Gastroesophageal sphincter (tissue), 4 donors: ENCODE measurements around the gene PTX3. TPM values are rescaled to one million over a fixed set of nuclear protein-coding genes. Genes with fewer than 3 reads are reported as not detected.

Experiments used
- ATAC-seq: fragments of 150-250 bp; one replicate; pipeline ENCODE4 v1.9.1; 2016; ENCODE audit warnings: mild to moderate bottlenecking, moderate library complexity
- H3K27ac ChIP-seq, 4 donors: fragments of 200-600 bp; sonication (generic) in 3 of 4; 1 replicate in 3 of 4; 2 replicates in 1 of 4; pipeline ENCODE4 v1.5.1; 2016 to 2019
- H3K27me3 ChIP-seq: fragments of 200-600 bp; sonication (generic); one replicate; pipeline ENCODE4 v1.5.1; 2019
- H3K36me3 ChIP-seq, 2 donors: fragments of 200-600 bp; sonication (generic); one replicate each; pipeline ENCODE4 v1.5.1; 2019; ENCODE audit warnings: control low read depth in 1 of 2
- H3K4me1 ChIP-seq, 3 donors: fragments of 200-600 bp; sonication (generic); 1 replicate in 2 of 3; 2 replicates in 1 of 3; pipeline ENCODE4 v1.5.1; 2016 to 2019; ENCODE audit warnings: control low read depth in 2 of 3
- H3K4me3 ChIP-seq, 2 donors: fragments of 200-600 bp; sonication (generic); one replicate each; pipeline ENCODE4 v1.5.1; 2019; ENCODE audit warnings: mild to moderate bottlenecking in 1 of 2, moderate library complexity in 1 of 2
- H3K9me3 ChIP-seq, 3 donors: fragments of 200-600 bp; sonication (generic); one replicate each; pipeline ENCODE4 v1.5.1; 2017 to 2019; ENCODE audit warnings: control low read depth in 2 of 3
- CTCF ChIP-seq, 4 experiments: fragments of 200-600 bp in 2 of 4; fragments of 450-650 bp in 2 of 4; sonication (generic) in 1 of 4; IDR thresholded peaks; one replicate each; pipeline ENCODE4 v1.5.1; 2017 to 2019; ENCODE audit warnings: antibody characterized with exemption in 4 of 4, mild to moderate bottlenecking in 2 of 4, moderate library complexity in 2 of 4
- EP300 ChIP-seq: sonication (generic); formaldehyde crosslinking; IDR thresholded peaks from one replicate; pipeline ENCODE4 v1.6.1; 2017; ENCODE audit warnings: antibody characterized with exemption, mild to moderate bottlenecking
- POLR2A ChIP-seq, 2 donors: fragments of 450-650 bp; IDR thresholded peaks; one replicate each; pipeline ENCODE4 v1.6.1; 2017; ENCODE audit warnings: antibody characterized with exemption in 2 of 2, mild to moderate bottlenecking in 2 of 2, moderate library complexity in 1 of 2
- POLR2AphosphoS5 ChIP-seq: sonication (generic); formaldehyde crosslinking; IDR thresholded peaks from one replicate; pipeline ENCODE4 v1.6.1; 2017; ENCODE audit warnings: antibody characterized with exemption
- WGBS, 2 donors: methylation state at CpG; one replicate each; pipeline ENCODE4 v1.1.5; 2018; ENCODE audit warnings: low coverage in 1 of 2; 5-methylcytosine and 5-hydroxymethylcytosine counted together
- total RNA-seq, 4 donors: library from RNA; depleted of rRNA; stranded (reverse); fragments of >200 nt; gene quantifications; one replicate each; pipeline ENCODE4 v1.1.0, GENCODE V29; 2016

Gene PTX3
- total RNA-seq, 4 donors from 2014 or later, result 2.0 to 140 (median 5.7) TPM

GRCh38 chr3:157459706-157460105 lies 23.1 kb downstream of the PTX3 start:
- Histone ChIP-seq H3K9me3 (no peaks in the 10 kb centered on the region), H3K4me3 (no peak overlapping the region), H3K36me3 (no peaks in the 10 kb centered on the region), H3K27ac (no peak overlapping the region), H3K4me1 (no peaks in the 10 kb centered on the region), H3K27me3 (no peaks in the 10 kb centered on the region)
- 40 to 67% methylated on average over 2 of the region's 2 CpGs for WGBS, 2 donors
- ATAC-seq, result no peak
- TF ChIP-seq POLR2AphosphoS5, result no peak
- TF ChIP-seq EP300, result no peak
- TF ChIP-seq POLR2A (IDR thresholded peaks at IDR 0.05), result no peak
- no peak for TF ChIP-seq CTCF (IDR thresholded peaks at IDR 0.05)

- Histone ChIP-seq H3K9me3 (no peaks in the 10 kb centered on the region), H3K36me3 (no peaks in the 10 kb centered on the region), H3K27me3 (no peaks in the 10 kb centered on the region), H3K27ac (no peak overlapping the region), H3K4me1 (no peaks in the 10 kb centered on the region), H3K4me3 (no peak overlapping the region)
- WGBS, 2 donors, result 55 to 69% methylated on average over 2 of the region's 2 CpGs
- TF ChIP-seq CTCF (IDR thresholded peaks at IDR 0.05), result no peak
- no peak for TF ChIP-seq POLR2AphosphoS5
- no peak for TF ChIP-seq POLR2A (IDR thresholded peaks at IDR 0.05)
- TF ChIP-seq EP300, result no peak
- no peak for ATAC-seq
Measured at GRCh38 chr3:157460253-157460652, 23.6 kb downstream of the PTX3 start.

GRCh38 chr3:157463816-157464215 lies 27.2 kb downstream of the PTX3 start:
- Histone ChIP-seq H3K9me3 (no peaks in the 10 kb centered on the region), H3K4me1 (no peaks in the 10 kb centered on the region), H3K27me3 (no peaks in the 10 kb centered on the region), H3K4me3 (no peak overlapping the region), H3K27ac (no peak overlapping the region), H3K36me3 (no peaks in the 10 kb centered on the region)
- 89 to 91% methylated on average over 1 of the region's 1 CpG for WGBS, 2 donors
- TF ChIP-seq CTCF (IDR thresholded peaks at IDR 0.05), result no peak
- TF ChIP-seq POLR2A (IDR thresholded peaks at IDR 0.05), result no peak
- no peak for TF ChIP-seq POLR2AphosphoS5
- no peak for TF ChIP-seq EP300
- no peak for ATAC-seq

- Histone ChIP-seq H3K27ac (no peak overlapping the region), H3K4me3 (no peak overlapping the region), H3K27me3 (no peaks in the 10 kb centered on the region), H3K9me3 (no peaks in the 10 kb centered on the region), H3K36me3 (no peaks in the 10 kb centered on the region), H3K4me1 (no peaks in the 10 kb centered on the region)
- WGBS, 2 donors, result 44 to 58% methylated on average over 3 of the region's 3 CpGs
- no peak for ATAC-seq
- TF ChIP-seq POLR2A (IDR thresholded peaks at IDR 0.05) (no peak), EP300 (no peak), CTCF (IDR thresholded peaks at IDR 0.05) (no peak), POLR2AphosphoS5 (no peak)
Measured at GRCh38 chr3:157464321-157464720, 27.7 kb downstream of the PTX3 start.

GRCh38 chr3:157465741-157466140 lies 29.1 kb downstream of the PTX3 start:
- no peak for TF ChIP-seq CTCF (IDR thresholded peaks at IDR 0.05)
- no peak for TF ChIP-seq POLR2AphosphoS5
- no peak for TF ChIP-seq EP300
- TF ChIP-seq POLR2A (IDR thresholded peaks at IDR 0.05), result no peak
- Histone ChIP-seq H3K36me3 (no peaks in the 10 kb centered on the region), H3K4me3 (no peak overlapping the region), H3K27me3 (no peaks in the 10 kb centered on the region), H3K9me3 (no peaks in the 10 kb centered on the region), H3K27ac (no peak overlapping the region), H3K4me1 (no peaks in the 10 kb centered on the region)
- 60 to 92% methylated on average over 1 of the region's 1 CpG for WGBS, 2 donors
- ATAC-seq, result no peak
